KMS-11 (cell line): Measurements from ENCODE around the gene FER.

Source experiments
- H2AFZ ChIP-seq: fragments of 200-600 bp; sonication (generic); 2 replicates; pipeline ENCODE4 v1.6.1; 2016; ENCODE audit warnings: antibody characterized with exemption, mixed run types, low read depth
- H3K27ac ChIP-seq: fragments of 200-600 bp; sonication (generic); 2 replicates; pipeline ENCODE4 v1.6.1; 2016; ENCODE audit warnings: mild to moderate bottlenecking, mixed run types
- H3K27me3 ChIP-seq: fragments of 200-600 bp; sonication (generic); 2 replicates; pipeline ENCODE4 v1.6.1; 2017; ENCODE audit warnings: mild to moderate bottlenecking, low read depth, mixed run types, moderate library complexity; ENCODE audit not compliant: insufficient read depth
- H3K36me3 ChIP-seq: fragments of 200-600 bp; sonication (generic); 2 replicates; pipeline ENCODE4 v1.6.1; 2017; ENCODE audit warnings: mild to moderate bottlenecking, mixed run types; ENCODE audit not compliant: insufficient read depth
- H3K4me1 ChIP-seq: fragments of 200-600 bp; sonication (generic); 2 replicates; pipeline ENCODE4 v1.6.1; 2016; ENCODE audit warnings: mild to moderate bottlenecking, low read depth, mixed run types; ENCODE audit not compliant: poor library complexity, severe bottlenecking
- H3K4me2 ChIP-seq: fragments of 200-600 bp; sonication (generic); 2 replicates; pipeline ENCODE4 v1.7.0; 2016; ENCODE audit warnings: mild to moderate bottlenecking, mixed run types
- H3K4me3 ChIP-seq: fragments of 200-600 bp; sonication (generic); IDR thresholded peaks from 2 replicates; pipeline ENCODE4 v1.6.1; 2017; ENCODE audit warnings: low read depth, low read length, mixed read lengths; ENCODE audit not compliant: insufficient read depth
- H3K79me2 ChIP-seq: fragments of 200-600 bp; sonication (generic); 2 replicates; pipeline ENCODE4 v1.6.1; 2016; ENCODE audit warnings: low read depth, mixed run types; ENCODE audit not compliant: insufficient read depth
- H3K9ac ChIP-seq: fragments of 200-600 bp; sonication (generic); 2 replicates; pipeline ENCODE4 v1.6.1; 2016; ENCODE audit warnings: mild to moderate bottlenecking, mixed run types
- H4K20me1 ChIP-seq: fragments of 200-600 bp; sonication (generic); 2 replicates; pipeline ENCODE4 v1.6.1; 2016; ENCODE audit warnings: mild to moderate bottlenecking, mixed run types; ENCODE audit not compliant: insufficient read depth
- TF ChIP-seq, protein P1 (sequence below): fragments of 200-600 bp; sonication (generic); conservative IDR thresholded peaks from 2 replicates; pipeline ENCODE4 v1.6.1; 2017; ENCODE audit warnings: low read depth, mild to moderate bottlenecking, antibody characterized with exemption, low read length, moderate library complexity, mixed read lengths

Gene FER

DNA sequence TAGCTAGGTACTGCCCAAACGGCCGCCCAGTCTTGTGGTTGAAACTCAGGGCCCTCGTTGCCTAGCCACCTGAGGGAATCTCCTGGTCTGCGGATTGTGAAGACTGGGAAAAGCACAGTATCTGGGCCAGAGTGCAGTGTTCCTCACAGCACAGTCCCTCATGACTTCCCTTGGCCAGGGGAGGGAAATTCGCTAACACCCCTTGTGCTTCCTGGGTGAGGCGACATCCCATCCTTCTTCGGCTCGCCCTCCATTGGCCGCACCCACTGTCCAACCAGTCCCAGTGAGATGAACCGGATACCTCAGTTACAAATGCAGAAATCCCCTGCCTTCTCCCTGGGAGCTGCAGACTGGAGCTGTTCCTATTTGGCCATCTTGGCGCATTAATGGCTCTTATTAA, 250.5 kb downstream of the FER start:
- no peak overlapping the region for H2AFZ ChIP-seq
- no peak overlapping the region; the same call in 1 of the 2 replicates for H3K27ac ChIP-seq
- peaks cover 19% of the 10 kb centered on the region for H3K4me1 ChIP-seq
- TF ChIP-seq, protein P1, sequence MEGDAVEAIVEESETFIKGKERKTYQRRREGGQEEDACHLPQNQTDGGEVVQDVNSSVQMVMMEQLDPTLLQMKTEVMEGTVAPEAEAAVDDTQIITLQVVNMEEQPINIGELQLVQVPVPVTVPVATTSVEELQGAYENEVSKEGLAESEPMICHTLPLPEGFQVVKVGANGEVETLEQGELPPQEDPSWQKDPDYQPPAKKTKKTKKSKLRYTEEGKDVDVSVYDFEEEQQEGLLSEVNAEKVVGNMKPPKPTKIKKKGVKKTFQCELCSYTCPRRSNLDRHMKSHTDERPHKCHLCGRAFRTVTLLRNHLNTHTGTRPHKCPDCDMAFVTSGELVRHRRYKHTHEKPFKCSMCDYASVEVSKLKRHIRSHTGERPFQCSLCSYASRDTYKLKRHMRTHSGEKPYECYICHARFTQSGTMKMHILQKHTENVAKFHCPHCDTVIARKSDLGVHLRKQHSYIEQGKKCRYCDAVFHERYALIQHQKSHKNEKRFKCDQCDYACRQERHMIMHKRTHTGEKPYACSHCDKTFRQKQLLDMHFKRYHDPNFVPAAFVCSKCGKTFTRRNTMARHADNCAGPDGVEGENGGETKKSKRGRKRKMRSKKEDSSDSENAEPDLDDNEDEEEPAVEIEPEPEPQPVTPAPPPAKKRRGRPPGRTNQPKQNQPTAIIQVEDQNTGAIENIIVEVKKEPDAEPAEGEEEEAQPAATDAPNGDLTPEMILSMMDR = no peak
- no peaks in the 10 kb centered on the region for H3K27me3 ChIP-seq
- no peaks in the 10 kb centered on the region for H3K79me2 ChIP-seq
- no peak overlapping the region for H3K9ac ChIP-seq
- no peaks in the 10 kb centered on the region for H3K36me3 ChIP-seq
- H4K20me1 ChIP-seq = no peaks in the 10 kb centered on the region
- H3K4me3 ChIP-seq = no peak overlapping the region
- no peak overlapping the region; the same call in 1 of the 2 replicates for H3K4me2 ChIP-seq

DNA sequence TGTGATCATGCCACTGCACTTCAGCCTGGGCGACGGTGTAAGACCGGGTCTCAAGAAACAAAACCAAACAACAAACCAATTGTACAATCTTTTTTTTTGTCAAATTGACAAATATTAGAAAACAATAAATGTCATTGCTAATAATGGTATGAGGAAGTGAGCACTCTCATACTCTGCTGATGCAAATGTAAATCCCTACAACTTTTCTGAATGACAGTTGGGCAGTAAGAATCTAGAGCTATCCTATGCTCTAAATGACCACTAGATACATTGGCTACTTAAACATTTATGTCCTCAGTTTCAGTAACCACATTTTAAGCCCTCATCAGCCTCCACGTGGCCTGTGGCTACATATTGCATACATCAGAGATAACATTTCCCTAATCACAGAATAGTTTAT, 256.2 kb downstream of the FER start:
- no peaks in the 10 kb centered on the region for H3K79me2 ChIP-seq
- no peak overlapping the region for H2AFZ ChIP-seq
- H3K9ac ChIP-seq = no peak overlapping the region
- H4K20me1 ChIP-seq = no peaks in the 10 kb centered on the region
- no peaks in the 10 kb centered on the region for H3K36me3 ChIP-seq
- no peaks in the 10 kb centered on the region for H3K27me3 ChIP-seq
- no peak overlapping the region for H3K27ac ChIP-seq
- no peaks in the 10 kb centered on the region for H3K4me1 ChIP-seq
- H3K4me2 ChIP-seq = no peak overlapping the region
- TF ChIP-seq, protein P1 = no peak
- H3K4me3 ChIP-seq = no peak overlapping the region

- Histone ChIP-seq H2AFZ (no peak overlapping the region), H4K20me1 (no peaks in the 10 kb centered on the region), H3K9ac (no peak overlapping the region), H3K36me3 (no peaks in the 10 kb centered on the region), H3K4me2 (no peak overlapping the region), H3K79me2 (no peaks in the 10 kb centered on the region), H3K27me3 (no peaks in the 10 kb centered on the region), H3K27ac (no peak overlapping the region), H3K4me1 (no peaks in the 10 kb centered on the region), H3K4me3 (no peak overlapping the region)
- TF ChIP-seq, protein P1 = no peak
Measured at GRCh38 chr5:109005297-109006009, 257.8 kb downstream of the FER start.

DNA sequence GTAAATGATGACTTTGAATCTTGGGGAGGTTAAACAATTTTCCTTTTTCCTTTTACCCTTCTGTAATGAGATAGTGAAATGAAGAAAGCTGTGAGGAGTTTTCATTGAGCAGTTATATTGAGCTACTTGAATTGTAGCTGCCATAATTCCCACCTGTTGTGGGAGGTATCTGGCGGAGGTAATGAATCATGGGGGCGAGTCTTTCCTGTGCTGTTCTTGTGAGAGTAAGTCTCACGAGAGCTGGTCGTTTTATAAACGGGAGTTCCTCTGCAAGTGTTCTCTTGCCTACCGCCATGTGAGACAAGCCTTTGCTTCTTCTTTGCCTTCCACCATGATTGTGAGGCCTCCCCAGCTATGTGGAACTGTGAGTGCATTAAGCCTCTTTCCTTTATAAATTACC, 258.4 kb downstream of the FER start:
- H3K27me3 ChIP-seq = no peaks in the 10 kb centered on the region
- H3K4me3 ChIP-seq = no peak overlapping the region
- H3K27ac ChIP-seq = no peak overlapping the region
- no peaks in the 10 kb centered on the region for H3K36me3 ChIP-seq
- no peaks in the 10 kb centered on the region for H4K20me1 ChIP-seq
- TF ChIP-seq, protein P1 = no peak
- H3K4me2 ChIP-seq = no peak overlapping the region
- no peak overlapping the region for H3K9ac ChIP-seq
- H2AFZ ChIP-seq = no peak overlapping the region
- no peaks in the 10 kb centered on the region for H3K79me2 ChIP-seq
- no peaks in the 10 kb centered on the region for H3K4me1 ChIP-seq
